ENCODE measurements around the gene MBTD1. TPM values are rescaled to one million over a fixed set of nuclear protein-coding genes. Genes with fewer than 3 reads are reported as not detected.
A peak's percentile ranks its signal among the peaks of the same experiment; 100 is the strongest.

Gene MBTD1
- total RNA-seq, 1 experiment from 2014 or later: 40.6 TPM

GRCh38 chr17:51153210-51154072 lies 106.4 kb downstream of the MBTD1 start, which contains the start of gene NME1 (continued):
- TF ChIP-seq ZNF219 (CRISPR knock-in tag; IDR thresholded peaks at IDR 0.05; ENCODE audit: borderline replicate concordance) (no peak), EMX1 (CRISPR knock-in tag; IDR thresholded peaks at IDR 0.05) (no peak), ZNF232 (CRISPR knock-in tag; IDR thresholded peaks at IDR 0.05) (no peak), OVOL2 (CRISPR knock-in tag; IDR thresholded peaks at IDR 0.05; ENCODE audit: borderline replicate concordance) (no peak), ZNF532 (CRISPR knock-in tag; IDR thresholded peaks at IDR 0.05; ENCODE audit: borderline replicate concordance) (0 out of 2 replicates have a peak, but pooled peaks have one; percentile 72), NR2C2 (CRISPR knock-in tag; IDR thresholded peaks at IDR 0.05) (no peak), ATF1 (CRISPR knock-in tag; IDR thresholded peaks at IDR 0.05) (0 out of 2 replicates have a peak, but pooled peaks have one; percentile 51), NFATC4 (CRISPR knock-in tag; IDR thresholded peaks at IDR 0.05) (peak; percentile 20; the same call in 1 of the 2 replicates), IRF1 (CRISPR knock-in tag; IDR thresholded peaks at IDR 0.05) (0 out of 2 replicates have a peak, but pooled peaks have one; percentile 60), ZBTB43 (CRISPR knock-in tag; IDR thresholded peaks at IDR 0.05) (peak; percentile 77; the same call in 1 of the 2 replicates), NR3C1 (CRISPR knock-in tag; conservative IDR thresholded peaks at IDR 0.05; ENCODE audit: low read depth) (no peak), HMGA2 (CRISPR knock-in tag; IDR thresholded peaks at IDR 0.05) (peak; percentile 42; the same call in 1 of the 2 replicates), ZNF138 (CRISPR knock-in tag; conservative IDR thresholded peaks at IDR 0.05) (no peak)
- TF ChIP-seq, protein P1, sequence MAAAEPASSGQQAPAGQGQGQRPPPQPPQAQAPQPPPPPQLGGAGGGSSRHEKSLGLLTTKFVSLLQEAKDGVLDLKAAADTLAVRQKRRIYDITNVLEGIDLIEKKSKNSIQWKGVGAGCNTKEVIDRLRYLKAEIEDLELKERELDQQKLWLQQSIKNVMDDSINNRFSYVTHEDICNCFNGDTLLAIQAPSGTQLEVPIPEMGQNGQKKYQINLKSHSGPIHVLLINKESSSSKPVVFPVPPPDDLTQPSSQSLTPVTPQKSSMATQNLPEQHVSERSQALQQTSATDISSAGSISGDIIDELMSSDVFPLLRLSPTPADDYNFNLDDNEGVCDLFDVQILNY (CRISPR knock-in tag; IDR thresholded peaks at IDR 0.05): 0 out of 2 replicates have a peak, but pooled peaks have one; percentile 51
- TF ChIP-seq, protein P2, sequence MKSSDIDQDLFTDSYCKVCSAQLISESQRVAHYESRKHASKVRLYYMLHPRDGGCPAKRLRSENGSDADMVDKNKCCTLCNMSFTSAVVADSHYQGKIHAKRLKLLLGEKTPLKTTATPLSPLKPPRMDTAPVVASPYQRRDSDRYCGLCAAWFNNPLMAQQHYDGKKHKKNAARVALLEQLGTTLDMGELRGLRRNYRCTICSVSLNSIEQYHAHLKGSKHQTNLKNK (CRISPR knock-in tag; IDR thresholded peaks at IDR 0.05): no peak; the same call in 1 of the 2 replicates
- TF ChIP-seq, protein P3, sequence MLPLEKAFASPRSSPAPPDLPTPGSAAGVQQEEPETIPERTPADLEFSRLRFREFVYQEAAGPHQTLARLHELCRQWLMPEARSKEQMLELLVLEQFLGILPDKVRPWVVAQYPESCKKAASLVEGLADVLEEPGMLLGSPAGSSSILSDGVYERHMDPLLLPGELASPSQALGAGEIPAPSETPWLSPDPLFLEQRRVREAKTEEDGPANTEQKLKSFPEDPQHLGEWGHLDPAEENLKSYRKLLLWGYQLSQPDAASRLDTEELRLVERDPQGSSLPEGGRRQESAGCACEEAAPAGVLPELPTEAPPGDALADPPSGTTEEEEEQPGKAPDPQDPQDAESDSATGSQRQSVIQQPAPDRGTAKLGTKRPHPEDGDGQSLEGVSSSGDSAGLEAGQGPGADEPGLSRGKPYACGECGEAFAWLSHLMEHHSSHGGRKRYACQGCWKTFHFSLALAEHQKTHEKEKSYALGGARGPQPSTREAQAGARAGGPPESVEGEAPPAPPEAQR (CRISPR knock-in tag; IDR thresholded peaks at IDR 0.05): no peak

Measured in WTC11 (cell line).